CMK (cell line): ENCODE data around the gene C1QTNF4.
"Not testable (repeated sequence)": the region's sequence is repeated elsewhere in the genome, so short reads cannot be mapped to it uniquely, and the experiment has no call there.

Source experiments
- DNase-seq: peaks from one replicate; pipeline ENCODE4 v3.0.0-alpha.2; 2010; ENCODE audit warnings: low read depth

C1QTNF4 gene

DNA sequence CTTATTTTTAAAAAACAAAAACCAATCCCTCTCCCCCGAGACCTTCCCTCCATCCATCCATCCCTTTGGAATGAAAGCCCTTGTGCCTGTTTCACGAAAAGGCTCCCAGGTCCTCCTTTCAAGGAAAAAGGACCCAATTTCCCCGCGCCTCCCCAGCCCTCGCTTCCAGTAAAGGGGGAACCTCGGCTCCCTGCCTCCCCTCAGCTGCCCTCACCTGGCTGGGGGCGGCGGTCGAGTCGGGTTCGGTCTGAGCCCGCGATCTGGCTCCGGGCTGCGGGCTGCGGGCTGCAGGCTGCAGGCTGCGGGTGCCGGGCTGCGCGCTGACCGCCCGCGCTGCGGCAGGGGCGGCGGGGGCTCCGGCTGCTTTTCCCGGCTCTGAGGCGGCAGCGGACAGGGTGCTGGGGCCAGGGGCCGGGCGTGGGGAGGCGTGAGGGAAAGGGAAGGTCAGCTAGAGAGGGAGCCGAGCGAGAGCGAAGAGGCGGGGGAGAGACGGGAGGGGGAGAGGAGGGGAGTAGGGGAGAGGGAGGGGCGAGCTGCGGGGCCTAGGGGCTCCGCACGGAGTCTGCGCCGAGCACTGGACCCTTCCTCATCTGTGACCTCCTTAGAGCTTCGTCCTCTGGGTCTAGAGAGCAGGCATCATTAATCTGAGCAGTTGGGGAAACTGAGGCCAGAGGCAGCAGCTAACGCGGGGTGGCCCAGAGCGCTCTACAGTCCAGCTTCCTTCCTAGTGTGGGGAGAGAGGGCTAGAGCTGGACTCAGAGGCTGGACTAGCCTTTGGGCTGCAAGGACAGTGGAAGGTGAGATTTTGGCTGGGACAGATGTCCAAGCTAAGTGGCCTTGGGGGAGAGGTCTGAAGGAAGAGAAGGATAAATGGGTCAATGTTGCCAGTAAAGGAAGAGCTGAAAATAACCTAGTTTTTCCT is at the start of gene C1QTNF4:
Gene C1QTNF4 (minus strand): TSS at position 478 of the 922 bp plus-strand sequence. CDS start 3,601 bp downstream, outside the sequence.
- no peak for DNase-seq

DNA sequence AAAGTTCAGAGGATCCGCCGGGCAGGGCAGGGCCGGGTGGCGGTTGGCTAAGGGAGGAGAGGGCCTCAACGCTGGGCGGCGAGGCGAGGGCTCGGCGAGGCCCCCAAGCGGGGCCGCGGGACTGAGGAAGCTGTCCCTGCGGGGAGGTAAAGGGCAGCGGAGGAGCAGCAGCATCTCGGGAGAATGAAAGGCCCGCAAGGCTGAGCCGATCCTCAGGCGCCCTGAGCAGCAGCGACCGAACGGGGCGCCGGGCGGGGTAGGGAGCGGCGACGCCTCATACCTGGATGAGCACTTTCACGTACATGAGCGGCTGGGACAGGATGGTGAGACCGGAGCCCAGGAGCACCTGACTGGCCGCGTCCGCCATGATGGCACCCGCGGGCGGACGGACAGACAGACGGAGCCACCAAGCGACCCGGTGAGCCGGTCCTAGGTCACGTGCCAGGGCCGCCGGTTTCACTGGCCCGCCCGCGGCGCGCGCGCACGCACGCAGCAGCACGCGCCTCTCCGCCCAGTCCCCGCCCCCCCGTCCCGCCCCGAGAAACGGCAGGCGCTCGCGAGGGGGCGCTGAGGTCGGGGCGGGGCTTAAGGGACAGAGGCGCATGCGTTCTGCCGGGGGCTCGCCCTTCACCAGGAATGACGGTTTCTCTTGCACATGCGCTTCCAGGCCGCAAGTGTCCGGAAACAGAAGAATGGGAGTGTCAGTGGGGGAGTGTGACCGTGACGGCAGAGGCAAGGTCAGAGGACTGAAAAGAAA is 48.1 kb upstream of the C1QTNF4 start, which contains the start of gene MTCH2:
Gene MTCH2 (minus strand): TSS at position 461 of the 757 bp plus-strand sequence. CDS start 94 bp downstream, at position 367.
- peak; percentile 83 for DNase-seq

GRCh38 chr11:47641600-47642098 is 47.4 kb upstream of the C1QTNF4 start:
- DNase-seq, result no peak

- DNase-seq, result not testable (repeated sequence)
These were observed 46.3 kb upstream of the C1QTNF4 start for GRCh38 chr11:47640506-47640905.

GRCh38 chr11:47636331-47636730 is 42.1 kb upstream of the C1QTNF4 start:
- not testable (repeated sequence) for DNase-seq

GRCh38 chr11:47631473-47631872 is 37.3 kb upstream of the C1QTNF4 start:
- DNase-seq, result no peak

GRCh38 chr11:47628026-47628425 is 33.8 kb upstream of the C1QTNF4 start:
- no peak for DNase-seq

GRCh38 chr11:47626234-47626633 is 32.0 kb upstream of the C1QTNF4 start:
- no peak for DNase-seq

- DNase-seq, result no peak
These were observed 26.7 kb upstream of the C1QTNF4 start for GRCh38 chr11:47620836-47621378.

DNA sequence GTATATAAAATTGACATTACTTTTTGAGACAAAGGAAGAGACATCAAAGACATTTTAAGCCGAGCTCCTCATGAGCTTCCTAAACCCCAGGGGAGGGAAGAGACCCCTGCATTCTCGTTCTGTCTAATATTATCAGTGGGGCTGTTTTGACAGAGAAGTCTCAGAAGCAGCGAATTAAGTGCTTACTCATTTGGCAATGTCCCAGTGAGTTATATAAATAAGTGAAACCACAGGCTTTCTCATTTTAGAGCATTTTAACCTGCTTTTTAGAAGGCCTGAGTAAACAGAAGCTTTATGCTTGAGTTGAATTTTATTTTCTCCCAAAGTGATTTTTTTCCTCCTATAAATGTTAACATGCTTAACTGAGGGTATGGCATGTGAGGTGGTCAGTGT is 23.2 kb upstream of the C1QTNF4 start:
- no peak for DNase-seq

DNA sequence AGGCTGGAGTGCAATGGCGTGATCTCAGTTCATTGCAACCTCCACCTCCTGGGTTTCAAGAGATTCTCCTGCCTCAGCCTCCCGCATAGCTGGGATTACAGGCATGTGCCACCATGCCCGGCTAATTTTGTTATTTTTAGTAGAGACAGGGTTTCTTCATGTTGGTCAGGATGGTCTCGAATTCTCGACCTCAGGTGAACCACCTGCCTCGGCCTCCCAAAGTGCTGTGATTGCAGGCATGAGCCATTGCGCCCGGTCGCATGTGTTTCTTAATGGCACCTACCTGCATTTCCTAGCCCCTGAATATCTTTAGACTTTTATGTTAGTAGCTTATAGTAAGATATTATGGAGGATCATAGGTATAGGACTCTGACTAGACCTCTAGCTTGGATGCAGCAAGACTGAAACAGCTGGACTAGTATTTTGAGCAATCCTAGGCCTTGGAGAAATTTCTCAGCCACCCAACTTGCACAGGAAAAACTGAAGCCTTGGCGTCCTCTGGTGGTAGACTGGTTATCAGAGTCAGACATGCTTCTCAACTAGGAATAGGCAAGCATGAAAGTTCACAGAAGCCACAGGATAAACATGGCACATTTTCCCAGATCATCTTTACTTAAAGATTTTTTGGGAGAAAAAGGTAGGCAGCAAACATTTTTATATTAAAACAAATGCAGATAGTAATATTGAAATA is 22.7 kb upstream of the C1QTNF4 start:
- peak; percentile 7 for DNase-seq

DNA sequence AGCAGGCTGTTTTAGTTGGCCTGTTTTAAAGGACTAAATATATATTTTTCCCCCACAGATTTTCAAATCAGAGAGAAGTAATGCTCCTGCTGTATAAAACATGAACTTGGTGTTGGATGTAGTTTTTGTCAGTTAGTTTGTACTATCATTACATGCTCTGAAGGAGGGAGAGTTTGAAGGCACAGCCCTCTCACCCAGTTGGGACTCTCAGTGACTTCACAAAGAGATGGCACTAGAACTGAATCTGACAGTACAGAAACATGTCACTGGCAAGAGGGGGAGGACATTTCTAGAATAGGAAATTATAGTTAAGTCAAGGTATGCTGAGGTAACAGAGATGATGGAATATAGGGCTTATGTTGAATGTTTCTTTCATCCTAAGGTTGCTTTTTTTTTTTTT is 21.0 kb upstream of the C1QTNF4 start:
- no peak for DNase-seq

DNA sequence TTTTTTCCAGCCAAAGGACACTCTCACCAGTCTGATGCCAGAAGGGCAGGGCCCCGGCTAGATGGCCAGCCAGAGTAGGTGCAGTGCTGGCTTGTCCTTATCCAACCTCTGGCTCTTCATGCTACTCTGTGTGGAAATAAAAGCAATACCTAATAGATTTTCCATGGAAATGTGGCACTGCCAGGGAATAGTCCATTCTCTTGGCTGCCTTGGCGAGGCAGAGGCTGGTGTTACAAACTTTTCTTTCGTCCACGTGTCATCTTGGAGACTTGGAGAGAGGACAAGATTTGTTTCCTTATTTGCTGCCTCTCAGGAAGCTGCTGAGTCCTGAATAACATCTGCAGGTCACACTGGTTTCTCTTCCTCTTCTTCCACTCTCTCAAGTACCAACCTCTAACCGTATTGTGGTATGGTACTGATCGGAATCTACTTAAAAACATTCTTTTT is 17.2 kb upstream of the C1QTNF4 start:
- DNase-seq, result no peak

DNA sequence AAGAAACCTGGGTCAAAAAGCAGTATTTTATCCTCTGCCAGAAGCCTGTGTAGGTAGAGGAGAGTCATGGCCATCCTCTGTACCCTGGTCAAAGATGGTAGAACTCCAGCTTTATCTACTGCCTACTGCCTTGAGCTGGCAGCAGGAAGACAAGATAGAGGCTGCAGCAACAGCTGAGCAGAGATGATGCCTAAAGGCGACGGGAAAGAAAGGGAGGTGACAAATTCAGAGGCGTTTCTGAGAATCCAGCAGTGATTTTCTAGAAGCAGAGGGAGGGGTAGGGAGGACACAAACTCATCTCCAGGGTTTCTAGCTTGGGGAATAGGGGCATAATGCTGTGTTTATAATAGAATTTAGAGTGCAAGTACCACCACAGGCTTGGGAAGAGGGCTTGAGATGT is 15.5 kb upstream of the C1QTNF4 start:
- DNase-seq, result no peak

DNA sequence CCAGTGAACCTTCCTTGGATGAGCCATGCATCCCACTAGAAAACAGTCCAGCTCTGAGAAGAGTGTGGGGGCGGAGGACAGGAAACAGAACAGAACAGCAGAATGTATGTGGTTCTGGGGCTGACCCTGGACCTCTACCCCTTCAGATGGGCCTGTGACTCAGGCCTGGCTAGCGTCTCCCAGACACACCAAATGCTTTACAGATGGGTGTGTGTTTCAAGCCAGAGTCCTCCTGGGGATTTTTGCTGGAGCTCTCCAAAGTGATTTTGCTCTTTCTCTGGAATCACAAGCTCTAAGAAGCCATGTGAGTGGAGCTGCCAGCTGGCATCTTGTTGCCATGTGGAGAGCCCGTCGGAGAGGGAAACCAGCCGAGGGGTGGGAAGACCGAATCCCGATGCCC is 13.2 kb upstream of the C1QTNF4 start:
- no peak for DNase-seq

DNA sequence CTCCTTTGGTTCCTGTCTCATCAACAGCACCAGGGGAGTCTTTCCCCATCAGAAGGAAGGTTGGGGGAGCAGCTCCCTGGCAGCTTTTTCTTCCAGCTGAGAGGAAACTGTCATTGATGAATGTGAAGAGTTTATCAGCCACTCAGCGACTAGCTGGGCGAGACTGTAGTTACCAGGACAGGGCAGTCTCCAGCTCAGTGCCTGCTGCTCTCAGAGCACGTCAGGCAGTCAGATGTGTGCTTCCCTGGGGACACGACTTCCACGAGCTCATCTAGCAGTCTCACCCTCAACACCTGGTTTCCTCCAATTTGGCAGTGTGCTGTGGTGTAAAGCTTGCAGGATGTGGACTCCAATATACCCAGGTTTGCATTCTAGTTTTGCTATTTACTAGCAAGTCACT is 12.5 kb upstream of the C1QTNF4 start:
- no peak for DNase-seq

GRCh38 chr11:47605921-47606320 is 11.7 kb upstream of the C1QTNF4 start:
- DNase-seq, result no peak

- DNase-seq, result no peak
These were observed 9.1 kb upstream of the C1QTNF4 start for GRCh38 chr11:47603295-47603694.

DNA sequence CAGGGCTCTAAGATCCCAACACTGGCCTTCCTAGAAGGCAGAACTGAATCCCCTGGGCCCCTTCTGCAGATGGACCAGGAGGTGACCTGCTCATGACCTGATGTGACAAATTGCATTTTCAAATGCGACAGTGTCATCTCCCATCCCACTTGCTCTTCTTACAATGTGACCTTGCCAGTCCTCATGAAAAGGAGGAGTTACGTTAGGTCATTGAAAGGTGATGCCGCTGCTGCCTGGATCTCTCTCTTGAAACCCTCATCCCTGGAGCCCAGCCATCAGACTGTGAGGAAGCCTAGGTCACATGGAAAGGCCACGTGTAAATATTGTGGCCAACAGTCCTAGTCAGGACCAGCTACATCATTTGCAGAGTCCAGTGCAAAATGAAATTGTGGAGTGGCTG is 5.7 kb upstream of the C1QTNF4 start:
- DNase-seq, result no peak

- DNase-seq, result no peak
These were observed 1.8 kb upstream of the C1QTNF4 start for GRCh38 chr11:47595967-47596366.

- DNase-seq, result no peak
These were observed 818 bp upstream of the C1QTNF4 start for GRCh38 chr11:47595029-47595428.

GRCh38 chr11:47593492-47593933 is 698 bp downstream of the C1QTNF4 start:
- DNase-seq, result no peak
